Left colon (tissue), 2 donors: ENCODE results near the gene CDH23. TPM values are rescaled to one million over a fixed set of nuclear protein-coding genes. Genes with fewer than 3 reads are reported as not detected.

Experiments used
- ATAC-seq: fragments of 200-7000 bp; cut with Tn5 transposase; one replicate; pipeline ENCODE4 v1.9.1; 2020; ENCODE audit warnings: mild to moderate bottlenecking, moderate library complexity
- DNase-seq, 2 donors: peaks; one replicate each; pipeline ENCODE4 v3.0.0-alpha.2; 2020
- intact Hi-C, 2 donors: fragments of 100-400 bp; cut with DNase I in 1 of 2; cut with micrococcal nuclease in 1 of 2; formaldehyde crosslinking; loops; one replicate each; pipeline versions ENCODE4 v1.11.2 to v1.14.0; 2022; cut with DNase I, micrococcal nuclease
- total RNA-seq, 2 donors: library from RNA; stranded (reverse); fragmentation: NEBNext Ultra II Directional; extraction: Animal tissue kit (Norgen Biotek cat#: 25700); gene quantifications; one replicate each; pipeline ENCODE4 v1.2.1, GENCODE V29; 2021
- donor health status: DM: no; HTN: no; CAD: no.
- donor health status: DM: yes; HTN: yes; CAD: no.

Gene CDH23
- total RNA-seq, 2 donors from 2014 or later = 2.2 to 2.5 TPM

GRCh38 chr10:71727738-71728737, 331.3 kb downstream of the CDH23 start:
- ATAC-seq (peak; percentile 73), DNase-seq (peak; percentile 86 to 90)
- intact Hi-C loops = no loop called here

- ATAC-seq = peak; percentile 72
Observed at GRCh38 chr10:71729161-71729636, 332.5 kb downstream of the CDH23 start.

DNA sequence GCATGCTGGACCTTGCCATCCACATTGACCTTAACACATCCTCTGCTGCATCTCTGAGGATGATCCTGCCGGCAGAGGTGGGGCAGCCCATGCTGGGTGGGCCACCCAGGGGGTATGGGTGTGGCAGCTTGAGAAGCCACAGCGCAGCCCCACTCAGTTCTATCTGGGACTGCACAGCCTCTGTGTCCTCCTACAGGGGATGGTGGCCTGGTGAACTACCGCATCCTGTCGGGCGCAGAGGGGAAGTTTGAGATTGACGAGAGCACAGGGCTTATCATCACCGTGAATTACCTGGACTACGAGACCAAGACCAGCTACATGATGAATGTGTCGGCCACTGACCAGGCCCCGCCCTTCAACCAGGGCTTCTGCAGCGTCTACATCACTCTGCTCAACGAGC, 335.1 kb downstream of the CDH23 start:
- ATAC-seq = no peak

More at GRCh38 chr10:71729161-71729636, 332.5 kb downstream of the CDH23 start:
- intact Hi-C loops = no loop called here
- DNase-seq = peak; percentile 87 to 91

DNA sequence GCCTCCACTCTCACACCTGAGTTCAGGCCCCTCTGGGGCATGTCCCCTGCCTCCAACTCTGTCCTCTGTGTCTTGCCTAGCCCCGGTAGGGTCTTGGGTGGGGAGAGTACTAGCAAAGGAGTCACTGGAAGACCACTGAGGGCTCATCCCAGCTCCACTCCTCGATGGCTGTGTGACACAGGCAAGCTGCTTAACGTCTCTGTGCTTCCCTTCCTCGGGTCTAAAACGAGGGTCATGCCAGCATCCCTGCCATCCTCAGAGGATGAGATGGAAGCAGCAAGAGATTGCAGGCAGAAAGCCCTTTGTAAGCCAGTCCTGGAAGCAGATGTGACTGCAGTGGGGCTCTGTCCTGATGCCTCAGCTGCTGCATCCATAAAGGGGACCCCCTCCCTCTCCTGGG, 338.1 kb downstream of the CDH23 start:
- intact Hi-C loops = no loop called here
- DNase-seq (no peak), ATAC-seq (no peak)

More for the DNA sequence above, 335.1 kb downstream of the CDH23 start:
- intact Hi-C loops = no loop called here
- no peak for DNase-seq

GRCh38 chr10:71735709-71736569, 339.2 kb downstream of the CDH23 start:
- DNase-seq (peak; percentile 54 to 75), ATAC-seq (peak; percentile 59)

GRCh38 chr10:71736570-71736952, 339.8 kb downstream of the CDH23 start:
- ATAC-seq (no peak), DNase-seq (no peak)
- intact Hi-C loops = no loop called here

More at GRCh38 chr10:71735709-71736569, 339.2 kb downstream of the CDH23 start:
- intact Hi-C loops = no loop called here

GRCh38 chr10:71737001-71737833, 340.5 kb downstream of the CDH23 start:
- intact Hi-C loops = no loop called here
- ATAC-seq = peak; percentile 87
- no peak for DNase-seq

DNA sequence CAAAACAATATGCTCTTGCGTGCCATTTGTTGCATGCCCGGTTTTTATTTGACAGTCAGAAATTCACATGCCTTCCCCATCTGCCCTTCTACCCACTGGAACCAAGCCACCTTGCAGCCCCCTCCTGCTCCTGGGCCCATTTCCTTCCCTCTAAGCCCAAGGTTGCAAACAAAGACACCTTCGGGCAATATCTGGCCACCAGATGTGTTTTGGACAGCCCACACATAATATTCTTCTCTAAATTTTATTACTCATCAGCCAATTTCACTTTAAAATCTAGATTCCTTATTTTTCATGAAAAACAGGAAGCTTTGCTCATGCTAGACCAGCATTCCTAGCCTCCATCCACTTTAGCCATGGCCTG, 341.1 kb downstream of the CDH23 start:
- ATAC-seq (no peak), DNase-seq (no peak)
- intact Hi-C loops = no loop called here

DNA sequence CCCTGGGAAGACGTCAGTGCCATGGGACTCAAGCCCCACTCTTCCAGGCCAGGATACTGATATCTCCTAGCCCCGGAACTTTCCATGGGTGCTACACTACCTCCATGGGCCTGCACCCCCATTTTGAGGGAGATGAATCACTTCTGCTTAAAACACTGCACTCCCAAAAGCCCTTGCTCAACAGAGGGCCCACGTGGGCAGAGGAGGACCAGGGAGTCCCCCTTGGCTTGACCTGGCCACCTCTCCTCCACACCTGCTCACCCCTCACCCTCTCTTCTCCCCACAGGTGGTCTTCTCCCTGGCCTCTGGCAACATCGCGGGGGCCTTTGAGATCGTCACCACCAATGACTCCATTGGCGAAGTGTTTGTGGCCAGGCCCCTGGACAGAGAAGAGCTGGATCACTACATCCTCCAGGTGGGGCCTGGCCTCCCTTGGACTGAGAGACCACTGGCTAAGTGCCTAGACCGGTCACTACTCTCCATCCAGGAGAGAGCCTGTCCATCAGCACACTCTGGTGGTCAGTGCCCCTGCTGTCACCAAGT, 342.7 kb downstream of the CDH23 start:
- intact Hi-C loops = no loop called here
- ATAC-seq (no peak), DNase-seq (no peak)

DNA sequence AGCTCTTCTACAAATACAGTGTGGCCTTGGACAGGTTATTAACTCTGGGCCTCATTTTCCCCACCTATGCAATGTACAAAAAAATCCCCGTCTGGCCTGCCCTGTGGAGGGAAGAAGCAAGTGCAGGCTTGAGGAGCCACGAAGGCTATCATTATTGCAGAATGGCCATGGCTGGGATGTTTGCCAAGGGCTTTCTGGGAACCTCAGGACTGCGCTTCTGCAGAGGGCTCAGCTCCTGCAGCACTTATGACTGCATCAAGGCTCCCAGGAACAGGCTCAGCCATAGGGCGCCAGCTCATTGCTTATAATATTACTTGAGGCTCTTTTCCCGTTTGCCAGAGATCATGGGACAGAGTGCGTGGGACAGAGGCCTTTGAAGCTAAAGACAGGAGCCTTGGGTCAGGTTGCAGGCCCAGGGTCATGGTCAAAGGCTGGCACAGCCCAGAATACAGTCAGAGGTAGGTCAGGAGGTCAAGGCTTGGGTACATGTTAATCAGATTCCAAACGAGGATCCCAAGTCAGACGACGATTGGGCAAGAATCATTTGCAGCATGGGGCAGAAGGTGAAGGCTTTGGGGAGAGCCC, 343.4 kb downstream of the CDH23 start:
- DNase-seq = peak in 1 of 2 donors; percentile 54
- ATAC-seq = no peak
- intact Hi-C loops = no loop called here

DNA sequence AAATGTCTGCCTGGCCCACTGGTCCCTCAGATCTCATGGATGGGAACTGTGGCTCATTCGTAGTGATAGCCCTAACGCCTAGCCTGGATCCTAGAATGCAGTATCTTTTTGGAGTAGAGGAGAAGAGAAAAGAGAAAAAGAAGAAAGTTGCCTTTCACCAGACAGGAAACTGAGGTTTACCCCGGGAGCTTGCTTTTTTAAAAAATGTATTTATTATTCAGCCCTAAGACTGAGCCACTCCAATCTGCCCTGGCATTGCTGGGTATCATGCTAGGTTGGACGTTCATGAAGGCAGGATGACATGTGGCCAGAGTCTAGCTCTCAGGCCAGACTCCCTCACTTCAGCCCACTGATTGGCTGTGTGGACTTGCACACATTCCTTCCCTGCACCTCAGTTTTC, 344.3 kb downstream of the CDH23 start:
- DNase-seq (no peak), ATAC-seq (no peak)
- intact Hi-C loops = no loop called here

DNA sequence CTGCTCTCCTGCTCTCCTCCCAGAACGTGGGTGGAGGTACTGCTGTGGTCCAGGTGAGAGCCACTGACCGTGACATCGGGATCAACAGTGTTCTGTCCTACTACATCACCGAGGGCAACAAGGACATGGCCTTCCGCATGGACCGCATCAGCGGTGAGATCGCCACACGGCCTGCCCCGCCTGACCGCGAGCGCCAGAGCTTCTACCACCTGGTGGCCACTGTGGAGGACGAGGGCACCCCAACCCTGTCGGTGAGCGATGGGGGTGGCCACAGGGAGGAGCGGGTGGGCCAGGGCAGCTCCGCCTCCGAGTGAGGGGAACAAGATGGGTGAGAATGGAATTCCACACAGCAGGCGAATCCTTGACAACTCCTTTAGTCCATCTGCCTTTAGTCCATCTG, 345.0 kb downstream of the CDH23 start:
- intact Hi-C loops = no loop called here
- DNase-seq (no peak), ATAC-seq (no peak)

DNA sequence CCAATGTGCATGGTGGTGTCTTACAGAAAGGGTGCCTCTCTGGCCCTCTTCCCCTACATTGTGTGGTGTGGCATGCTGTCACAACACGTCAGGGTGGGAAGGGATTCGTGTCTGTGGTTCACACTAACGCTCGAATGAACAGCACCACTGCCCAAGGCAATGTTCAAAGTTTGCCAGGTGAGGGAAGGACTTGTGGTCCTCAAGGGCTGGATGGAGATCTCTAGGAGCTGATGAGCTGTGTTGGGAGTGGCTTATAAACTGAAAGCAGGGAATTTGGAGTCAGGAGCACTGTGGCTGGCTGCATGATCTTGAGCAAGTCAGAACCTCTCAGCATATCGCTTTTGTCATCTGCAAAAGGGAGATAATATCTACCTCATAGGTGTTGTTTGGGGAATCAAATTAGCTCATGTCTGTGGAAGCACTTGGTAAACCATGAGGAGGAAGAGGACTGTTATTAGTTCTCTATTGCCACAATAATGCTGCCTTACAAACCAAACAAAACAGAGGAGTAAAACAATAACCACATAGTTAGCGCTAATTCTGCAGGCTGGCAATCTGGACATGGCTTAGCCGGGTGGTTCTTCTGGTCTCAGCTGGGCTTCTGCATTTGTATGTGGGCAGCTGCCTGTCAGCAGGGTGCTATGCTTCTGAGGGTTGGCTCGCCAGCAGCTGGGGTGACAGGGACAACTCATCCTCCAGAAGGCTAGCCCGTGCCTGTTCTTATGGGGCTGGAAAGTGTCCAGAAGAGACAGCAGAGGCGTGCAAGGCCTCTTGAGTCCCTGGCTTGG, 345.8 kb downstream of the CDH23 start:
- intact Hi-C loops = no loop called here
- DNase-seq (no peak), ATAC-seq (no peak)

- intact Hi-C loops = no loop called here
- DNase-seq = no peak
- ATAC-seq = no peak
Observed at GRCh38 chr10:71743089-71743838, 346.5 kb downstream of the CDH23 start.

- ATAC-seq (no peak), DNase-seq (no peak)
- intact Hi-C loops = no loop called here
Observed at GRCh38 chr10:71743866-71744265, 347.1 kb downstream of the CDH23 start.

GRCh38 chr10:71744897-71745663, 348.4 kb downstream of the CDH23 start:
- no peak for DNase-seq
- no peak for ATAC-seq
- intact Hi-C loops = no loop called here
